Pulmonary artery endothelial cell (primary cell): ENCODE measurements around the gene ABCG8. TPM values are rescaled to one million over a fixed set of nuclear protein-coding genes. Genes with fewer than 3 reads are reported as not detected.
"Not testable (repeated sequence)": the region's sequence is repeated elsewhere in the genome, so short reads cannot be mapped to it uniquely, and the experiment has no call there.

Source experiments
- DNase-seq: peaks from one replicate; pipeline ENCODE4 v3.0.0-alpha.2; 2011; ENCODE audit warnings: low read depth, low spot score
- total RNA-seq: library from RNA; depleted of rRNA; stranded (reverse); fragments of >200 nt; gene quantifications from 2 replicates; pipeline ENCODE4 v1.2.3, GENCODE V29; 2014

ABCG8 gene
- total RNA-seq, 1 donor from 2014 or later: not detected

- not testable (repeated sequence) for DNase-seq
Measured at GRCh38 chr2:43911136-43911790, 72.5 kb downstream of the ABCG8 start.

- DNase-seq: no peak
Measured at GRCh38 chr2:43924463-43924862, 85.7 kb downstream of the ABCG8 start.

- DNase-seq: no peak
Measured at GRCh38 chr2:43925431-43925830, 86.7 kb downstream of the ABCG8 start.

- DNase-seq: no peak
Measured at GRCh38 chr2:43927442-43927841, 88.7 kb downstream of the ABCG8 start.

GRCh38 chr2:43931293-43931692 lies 92.5 kb downstream of the ABCG8 start:
- DNase-seq: no peak

Other genes starting within 250 kb of the ABCG8 start
- 22.7 and 30.8 TPM in 2 replicates for gene THADA, start 242.9 kb upstream of the ABCG8 start, total RNA-seq
- 0.07 and 0.20 TPM in 2 replicates for gene PLEKHH2, start 201.7 kb upstream of the ABCG8 start, total RNA-seq
- gene C1GALT1C1L, start 162.5 kb upstream of the ABCG8 start, total RNA-seq: 0.18 and 0.20 TPM in 2 replicates
- 9.1 and 11.2 TPM in 2 replicates for gene DYNC2LI1, start 64.9 kb upstream of the ABCG8 start, total RNA-seq
- not detected in 2 replicates for gene ABCG5, start 132 bp upstream of the ABCG8 start, total RNA-seq
- 60.4 and 68.8 TPM in 2 replicates for gene LRPPRC, start 157.0 kb downstream of the ABCG8 start, total RNA-seq